ENCODE data around the gene ZNF391.

GRCh38 chr6:27374824-27375612, 13.5 kb upstream of the ZNF391 start:
- TF ChIP-seq CTCF (IDR thresholded peaks at IDR 0.05; ENCODE audit: low read length), result no peak
- TF ChIP-seq EZH2phosphoT487 (IDR thresholded peaks at IDR 0.05; ENCODE audit: low read length), result no peak
- TF ChIP-seq EZH2 (optimal IDR thresholded peaks at IDR 0.05; ENCODE audit: low read depth, low read length), result no peak

All from MM.1S (cell line).